Vagina (tissue), 2 donors: Measurements from ENCODE around the gene MYOF.

ENCODE experiments used
- POLR2A ChIP-seq, 2 donors: fragments of 450-650 bp; IDR thresholded peaks; one replicate each; pipeline ENCODE4 v1.6.1; 2017; ENCODE audit warnings: antibody characterized with exemption in 2 of 2, mild to moderate bottlenecking in 2 of 2, moderate library complexity in 2 of 2
- TF ChIP-seq, protein P1 (sequence below), 3 experiments: fragments of 450-650 bp in 2 of 3; fragments of 200-600 bp in 1 of 3; sonication (generic) in 1 of 3; IDR thresholded peaks; one replicate each; pipeline ENCODE4 v1.5.1; 2017 to 2019; ENCODE audit warnings: antibody characterized with exemption in 3 of 3, mild to moderate bottlenecking in 2 of 3, moderate library complexity in 2 of 3

DNA sequence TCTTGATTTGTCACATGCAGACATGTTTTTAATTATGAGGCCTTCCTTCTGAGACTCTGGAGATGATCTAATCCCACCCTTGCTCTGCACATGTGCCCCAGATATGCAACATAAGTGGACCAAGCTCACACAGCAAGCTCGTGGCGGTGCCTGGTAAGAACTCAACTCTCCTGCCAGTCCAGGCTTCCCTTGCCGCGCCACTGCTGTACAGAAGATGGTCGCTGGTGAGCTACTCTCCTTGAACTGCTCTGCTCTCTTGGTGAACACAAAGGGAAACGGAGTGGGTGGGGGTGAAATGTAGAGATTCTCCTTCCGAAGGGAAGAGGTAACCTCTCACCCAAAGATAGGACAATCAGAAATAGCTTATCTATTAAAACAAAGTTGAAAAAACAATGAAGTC is 25.7 kb downstream of the MYOF start:
- TF ChIP-seq, protein P1, sequence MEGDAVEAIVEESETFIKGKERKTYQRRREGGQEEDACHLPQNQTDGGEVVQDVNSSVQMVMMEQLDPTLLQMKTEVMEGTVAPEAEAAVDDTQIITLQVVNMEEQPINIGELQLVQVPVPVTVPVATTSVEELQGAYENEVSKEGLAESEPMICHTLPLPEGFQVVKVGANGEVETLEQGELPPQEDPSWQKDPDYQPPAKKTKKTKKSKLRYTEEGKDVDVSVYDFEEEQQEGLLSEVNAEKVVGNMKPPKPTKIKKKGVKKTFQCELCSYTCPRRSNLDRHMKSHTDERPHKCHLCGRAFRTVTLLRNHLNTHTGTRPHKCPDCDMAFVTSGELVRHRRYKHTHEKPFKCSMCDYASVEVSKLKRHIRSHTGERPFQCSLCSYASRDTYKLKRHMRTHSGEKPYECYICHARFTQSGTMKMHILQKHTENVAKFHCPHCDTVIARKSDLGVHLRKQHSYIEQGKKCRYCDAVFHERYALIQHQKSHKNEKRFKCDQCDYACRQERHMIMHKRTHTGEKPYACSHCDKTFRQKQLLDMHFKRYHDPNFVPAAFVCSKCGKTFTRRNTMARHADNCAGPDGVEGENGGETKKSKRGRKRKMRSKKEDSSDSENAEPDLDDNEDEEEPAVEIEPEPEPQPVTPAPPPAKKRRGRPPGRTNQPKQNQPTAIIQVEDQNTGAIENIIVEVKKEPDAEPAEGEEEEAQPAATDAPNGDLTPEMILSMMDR (IDR thresholded peaks at IDR 0.05): no peak
- no peak for TF ChIP-seq POLR2A (IDR thresholded peaks at IDR 0.05)
